ENCODE results near the gene MEAK7. TPM values are rescaled to one million over a fixed set of nuclear protein-coding genes. Genes with fewer than 3 reads are reported as not detected.

MEAK7 gene
- total and polyA plus RNA-seq, 2 donors (not counting 1 experiment from before 2014, with no cell fraction given), result 17.3 to 23.4 TPM

DNA sequence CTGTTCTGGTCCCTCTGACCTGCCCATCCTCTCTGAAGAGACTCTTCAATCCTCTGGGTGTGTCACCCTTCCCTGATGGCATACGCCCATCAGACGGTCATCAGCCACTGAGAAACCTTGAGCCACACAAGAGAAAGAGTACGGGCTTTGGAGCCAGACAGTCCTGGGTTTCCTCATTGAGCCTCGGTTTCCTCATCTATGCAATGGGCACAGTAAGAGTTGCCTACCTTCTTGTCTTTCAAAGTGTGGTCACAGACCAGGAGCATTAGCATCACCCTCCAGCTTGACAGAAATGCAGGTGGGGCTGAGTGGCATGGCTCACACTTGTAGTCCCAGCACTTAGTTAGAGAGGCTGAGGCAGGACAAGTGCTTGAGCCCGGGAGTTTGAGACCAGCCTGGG lies 26.1 kb upstream of the MEAK7 start:
- Histone ChIP-seq H3K4me1 (ENCODE audit: control insufficient read depth, extremely low read depth, insufficient read depth, low read length) (peaks cover 25% of the 10 kb centered on the region), H3K79me2 (ENCODE audit: control insufficient read depth, insufficient read depth, low read length) (no peaks in the 10 kb centered on the region), H3K4me2 (ENCODE audit: extremely low read depth, insufficient read depth, low read length) (no peak overlapping the region), H4K20me1 (ENCODE audit: control insufficient read depth, extremely low read depth, insufficient read depth, low read length) (no peaks in the 10 kb centered on the region), H3K36me3 (ENCODE audit: control insufficient read depth, insufficient read depth, low read length) (no peaks in the 10 kb centered on the region), H3K27me3 (ENCODE audit: control insufficient read depth, insufficient read depth, low read length) (no peaks in the 10 kb centered on the region), H2AFZ (ENCODE audit: low read length) (no peak overlapping the region), H3K27ac (ENCODE audit: insufficient read depth, low read length) (no peak overlapping the region), H3K9ac (ENCODE audit: insufficient read depth, low read length) (no peak overlapping the region), H3K4me3 (replicated peaks in 1 of 4; ENCODE audit: control extremely low read depth in 1 of 4, insufficient read depth in 1 of 4, low read depth in 3 of 4, low read length in 4 of 4) (no peak overlapping the region), H3K9me3 (ENCODE audit: control insufficient read depth, insufficient read depth, low read depth, low read length) (no peaks in the 10 kb centered on the region)
- no peak for DNase-seq (ENCODE audit: low read depth in 2 of 2)
- TF ChIP-seq, protein P1, sequence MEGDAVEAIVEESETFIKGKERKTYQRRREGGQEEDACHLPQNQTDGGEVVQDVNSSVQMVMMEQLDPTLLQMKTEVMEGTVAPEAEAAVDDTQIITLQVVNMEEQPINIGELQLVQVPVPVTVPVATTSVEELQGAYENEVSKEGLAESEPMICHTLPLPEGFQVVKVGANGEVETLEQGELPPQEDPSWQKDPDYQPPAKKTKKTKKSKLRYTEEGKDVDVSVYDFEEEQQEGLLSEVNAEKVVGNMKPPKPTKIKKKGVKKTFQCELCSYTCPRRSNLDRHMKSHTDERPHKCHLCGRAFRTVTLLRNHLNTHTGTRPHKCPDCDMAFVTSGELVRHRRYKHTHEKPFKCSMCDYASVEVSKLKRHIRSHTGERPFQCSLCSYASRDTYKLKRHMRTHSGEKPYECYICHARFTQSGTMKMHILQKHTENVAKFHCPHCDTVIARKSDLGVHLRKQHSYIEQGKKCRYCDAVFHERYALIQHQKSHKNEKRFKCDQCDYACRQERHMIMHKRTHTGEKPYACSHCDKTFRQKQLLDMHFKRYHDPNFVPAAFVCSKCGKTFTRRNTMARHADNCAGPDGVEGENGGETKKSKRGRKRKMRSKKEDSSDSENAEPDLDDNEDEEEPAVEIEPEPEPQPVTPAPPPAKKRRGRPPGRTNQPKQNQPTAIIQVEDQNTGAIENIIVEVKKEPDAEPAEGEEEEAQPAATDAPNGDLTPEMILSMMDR (conservative IDR thresholded peaks at IDR 0.05 in 1 of 2, IDR thresholded peaks at IDR 0.05 in 1 of 2; ENCODE audit: low read depth in 1 of 2, low read length in 2 of 2), result no peak

- TF ChIP-seq, protein P1 (conservative IDR thresholded peaks at IDR 0.05 in 1 of 2, IDR thresholded peaks at IDR 0.05 in 1 of 2; ENCODE audit: low read depth in 1 of 2, low read length in 2 of 2), result no peak
- TF ChIP-seq EZH2 (IDR thresholded peaks at IDR 0.05; ENCODE audit: low read length, missing control alignments), result no peak
- no peak overlapping the region for H3K4me2 ChIP-seq (ENCODE audit: extremely low read depth, insufficient read depth, low read length)
- no peaks in the 10 kb centered on the region for H3K9me3 ChIP-seq (ENCODE audit: control insufficient read depth, insufficient read depth, low read depth, low read length)
- no peaks in the 10 kb centered on the region for H3K27me3 ChIP-seq (ENCODE audit: control insufficient read depth, insufficient read depth, low read length)
- no peak overlapping the region for H3K4me3 ChIP-seq (replicated peaks in 1 of 4; ENCODE audit: control extremely low read depth in 1 of 4, insufficient read depth in 1 of 4, low read depth in 3 of 4, low read length in 4 of 4)
- no peak overlapping the region for H3K9ac ChIP-seq (ENCODE audit: insufficient read depth, low read length)
- no peak overlapping the region for H3K27ac ChIP-seq (ENCODE audit: insufficient read depth, low read length)
- DNase-seq (ENCODE audit: low read depth in 2 of 2), result no peak
- H2AFZ ChIP-seq (ENCODE audit: low read length), result no peak overlapping the region
- H3K4me1 ChIP-seq (ENCODE audit: control insufficient read depth, extremely low read depth, insufficient read depth, low read length), result peaks cover 25% of the 10 kb centered on the region
- no peaks in the 10 kb centered on the region for H4K20me1 ChIP-seq (ENCODE audit: control insufficient read depth, extremely low read depth, insufficient read depth, low read length)
- H3K79me2 ChIP-seq (ENCODE audit: control insufficient read depth, insufficient read depth, low read length), result no peaks in the 10 kb centered on the region
- H3K36me3 ChIP-seq (ENCODE audit: control insufficient read depth, insufficient read depth, low read length), result no peaks in the 10 kb centered on the region
Measured at GRCh38 chr16:84529607-84530006, 25.1 kb upstream of the MEAK7 start.

DNA sequence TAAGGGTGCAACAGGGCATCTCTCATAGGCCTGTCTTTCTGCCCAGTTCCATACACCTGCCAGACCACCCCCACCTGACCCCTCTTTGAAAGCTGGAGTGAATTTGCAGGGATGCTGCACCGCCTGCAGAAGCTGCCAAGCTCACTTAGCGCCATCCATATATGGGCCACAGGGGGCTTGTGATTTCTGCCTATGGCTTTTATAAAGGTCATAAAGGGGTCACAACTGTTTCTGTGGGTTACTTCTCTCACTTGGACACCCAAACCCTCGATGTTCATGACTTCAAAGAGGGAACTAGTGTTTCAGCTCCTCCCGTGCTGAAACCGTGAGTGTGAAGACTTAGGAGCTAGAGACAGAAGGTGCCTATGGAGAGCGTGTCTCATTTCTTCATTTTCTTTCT lies 23.9 kb upstream of the MEAK7 start:
- TF ChIP-seq, protein P1 (conservative IDR thresholded peaks at IDR 0.05 in 1 of 2, IDR thresholded peaks at IDR 0.05 in 1 of 2; ENCODE audit: low read depth in 1 of 2, low read length in 2 of 2), result no peak
- TF ChIP-seq EZH2 (IDR thresholded peaks at IDR 0.05; ENCODE audit: low read length, missing control alignments), result no peak
- Histone ChIP-seq H3K9ac (ENCODE audit: insufficient read depth, low read length) (no peak overlapping the region), H4K20me1 (ENCODE audit: control insufficient read depth, extremely low read depth, insufficient read depth, low read length) (no peaks in the 10 kb centered on the region), H3K9me3 (ENCODE audit: control insufficient read depth, insufficient read depth, low read depth, low read length) (no peaks in the 10 kb centered on the region), H3K4me1 (ENCODE audit: control insufficient read depth, extremely low read depth, insufficient read depth, low read length) (peaks cover 25% of the 10 kb centered on the region), H3K4me3 (replicated peaks in 1 of 4; ENCODE audit: control extremely low read depth in 1 of 4, insufficient read depth in 1 of 4, low read depth in 3 of 4, low read length in 4 of 4) (no peak overlapping the region), H3K79me2 (ENCODE audit: control insufficient read depth, insufficient read depth, low read length) (no peaks in the 10 kb centered on the region), H3K4me2 (ENCODE audit: extremely low read depth, insufficient read depth, low read length) (no peak overlapping the region), H3K27ac (ENCODE audit: insufficient read depth, low read length) (no peak overlapping the region), H3K27me3 (ENCODE audit: control insufficient read depth, insufficient read depth, low read length) (no peaks in the 10 kb centered on the region), H2AFZ (ENCODE audit: low read length) (no peak overlapping the region), H3K36me3 (ENCODE audit: control insufficient read depth, insufficient read depth, low read length) (no peaks in the 10 kb centered on the region)
- DNase-seq (ENCODE audit: low read depth in 2 of 2), result no peak

All from fibroblast of lung (primary cell).